ENCODE measurements around the gene ARHGEF3. TPM values are rescaled to one million over a fixed set of nuclear protein-coding genes. Genes with fewer than 3 reads are reported as not detected.
"Not testable (repeated sequence)": the region's sequence is repeated elsewhere in the genome, so short reads cannot be mapped to it uniquely, and the experiment has no call there.

Gene ARHGEF3
- total RNA-seq, 1 donor from 2014 or later = 17.4 TPM

DNA sequence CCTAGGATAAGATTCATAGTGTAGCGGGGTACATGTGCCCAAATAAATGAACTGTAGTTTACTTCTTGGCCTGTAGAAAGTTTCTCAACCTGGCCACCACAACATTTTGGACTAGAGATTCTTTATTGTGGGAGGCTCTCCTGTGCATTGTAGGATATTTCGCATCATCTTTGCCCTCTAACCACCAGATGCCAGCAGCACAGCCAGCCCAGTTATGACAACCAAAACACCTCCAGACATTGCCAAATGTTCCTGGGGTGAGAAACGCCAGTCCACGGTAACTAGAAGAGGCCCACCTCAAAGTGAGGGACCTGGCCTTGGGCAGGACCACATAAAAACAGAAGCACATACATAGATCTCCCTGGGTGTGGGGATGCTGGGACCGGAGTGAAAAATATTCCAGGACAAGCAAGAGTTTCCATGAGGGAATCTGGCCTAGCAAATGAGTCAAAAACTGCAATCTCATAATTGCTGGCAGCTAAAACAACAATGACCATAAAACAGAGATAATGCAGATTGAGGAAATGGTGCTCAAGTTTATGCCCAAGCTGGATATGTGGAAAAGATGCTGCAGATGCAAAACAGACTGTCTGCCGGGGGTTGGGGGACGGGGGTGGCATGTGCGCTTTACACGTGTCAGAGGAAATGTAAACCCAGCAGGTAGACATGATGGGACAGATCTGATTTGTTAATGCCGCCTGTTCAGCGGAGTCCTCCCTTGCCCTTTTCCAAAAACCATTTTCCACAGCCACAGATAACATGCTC, 39.7 kb downstream of the ARHGEF3 start:
- no peaks in the 10 kb centered on the region for H3K9me3 ChIP-seq
- intact Hi-C loops (cut with DNase I) = no loop called here
- peaks cover 20% of the 10 kb centered on the region for H3K4me1 ChIP-seq
- no peak overlapping the region for H3K27ac ChIP-seq
- TF ChIP-seq, protein P1, sequence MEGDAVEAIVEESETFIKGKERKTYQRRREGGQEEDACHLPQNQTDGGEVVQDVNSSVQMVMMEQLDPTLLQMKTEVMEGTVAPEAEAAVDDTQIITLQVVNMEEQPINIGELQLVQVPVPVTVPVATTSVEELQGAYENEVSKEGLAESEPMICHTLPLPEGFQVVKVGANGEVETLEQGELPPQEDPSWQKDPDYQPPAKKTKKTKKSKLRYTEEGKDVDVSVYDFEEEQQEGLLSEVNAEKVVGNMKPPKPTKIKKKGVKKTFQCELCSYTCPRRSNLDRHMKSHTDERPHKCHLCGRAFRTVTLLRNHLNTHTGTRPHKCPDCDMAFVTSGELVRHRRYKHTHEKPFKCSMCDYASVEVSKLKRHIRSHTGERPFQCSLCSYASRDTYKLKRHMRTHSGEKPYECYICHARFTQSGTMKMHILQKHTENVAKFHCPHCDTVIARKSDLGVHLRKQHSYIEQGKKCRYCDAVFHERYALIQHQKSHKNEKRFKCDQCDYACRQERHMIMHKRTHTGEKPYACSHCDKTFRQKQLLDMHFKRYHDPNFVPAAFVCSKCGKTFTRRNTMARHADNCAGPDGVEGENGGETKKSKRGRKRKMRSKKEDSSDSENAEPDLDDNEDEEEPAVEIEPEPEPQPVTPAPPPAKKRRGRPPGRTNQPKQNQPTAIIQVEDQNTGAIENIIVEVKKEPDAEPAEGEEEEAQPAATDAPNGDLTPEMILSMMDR (IDR thresholded peaks at IDR 0.05) = no peak
- TF ChIP-seq POLR2AphosphoS5 (IDR thresholded peaks at IDR 0.05; ENCODE audit: insufficient read depth in 1 of 2, low read depth in 1 of 2) = no peak
- no peak for TF ChIP-seq POLR2A (IDR thresholded peaks at IDR 0.05)
- DNase-seq (ENCODE audit: extremely low spot score in 2 of 2) = peak in 1 of 2 donors; percentile 75
- no peaks in the 10 kb centered on the region for H3K27me3 ChIP-seq
- no peak overlapping the region for H3K4me3 ChIP-seq
- H3K36me3 ChIP-seq = no peaks in the 10 kb centered on the region

DNA sequence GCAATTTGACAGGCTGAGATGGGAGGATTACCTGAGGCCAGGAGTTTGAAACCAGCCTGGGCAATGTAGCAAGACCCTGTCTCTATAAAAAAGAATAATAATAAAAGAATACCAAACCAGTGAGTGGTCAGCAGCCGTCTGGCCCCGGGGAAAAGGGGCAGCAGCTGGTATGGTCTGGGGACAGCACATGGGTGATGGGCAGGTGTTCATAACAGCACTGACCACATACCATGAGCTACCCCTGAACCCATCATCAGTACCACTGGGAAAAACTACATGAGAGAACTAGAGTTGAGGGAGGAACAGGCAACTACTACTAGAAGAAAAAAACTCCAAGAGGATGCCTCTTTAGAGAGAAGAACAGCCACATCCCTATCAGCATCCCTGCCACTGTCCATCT, 40.7 kb downstream of the ARHGEF3 start:
- Histone ChIP-seq H3K9me3 (no peaks in the 10 kb centered on the region), H3K27me3 (no peaks in the 10 kb centered on the region), H3K4me1 (peaks cover 23% of the 10 kb centered on the region), H3K36me3 (no peaks in the 10 kb centered on the region), H3K4me3 (no peak overlapping the region), H3K27ac (no peak overlapping the region)
- intact Hi-C loops (cut with DNase I) = no loop called here
- TF ChIP-seq POLR2A (IDR thresholded peaks at IDR 0.05) (no peak), POLR2AphosphoS5 (IDR thresholded peaks at IDR 0.05; ENCODE audit: insufficient read depth in 1 of 2, low read depth in 1 of 2) (no peak)
- TF ChIP-seq, protein P1 (IDR thresholded peaks at IDR 0.05) = no peak
- DNase-seq (ENCODE audit: extremely low spot score in 2 of 2) = no peak

DNA sequence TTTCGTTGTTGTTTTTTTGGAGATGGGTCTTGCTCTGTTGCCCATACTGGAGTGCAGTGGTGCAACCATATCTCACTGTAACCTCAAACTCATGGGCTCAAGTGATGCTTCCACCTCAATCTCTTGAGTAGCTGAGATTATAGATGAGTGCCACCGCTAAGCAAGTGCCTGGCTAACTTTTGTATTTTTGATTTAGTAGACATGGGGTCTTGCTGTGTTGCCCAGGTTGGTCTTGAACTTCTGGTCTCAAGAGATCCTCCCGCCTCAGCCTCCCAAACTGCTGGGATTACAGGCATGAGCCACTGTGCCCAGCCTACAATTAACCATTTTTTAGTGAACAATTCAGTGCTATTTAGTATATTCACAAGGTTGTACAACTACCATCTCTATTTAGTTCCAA, 42.2 kb downstream of the ARHGEF3 start:
- no peak for TF ChIP-seq POLR2AphosphoS5 (IDR thresholded peaks at IDR 0.05; ENCODE audit: insufficient read depth in 1 of 2, low read depth in 1 of 2)
- TF ChIP-seq, protein P1 (IDR thresholded peaks at IDR 0.05) = no peak
- no peaks in the 10 kb centered on the region for H3K27me3 ChIP-seq
- H3K4me3 ChIP-seq = no peak overlapping the region
- H3K36me3 ChIP-seq = no peaks in the 10 kb centered on the region
- intact Hi-C loops (cut with DNase I) = loop anchor here (1.0 kb wide), 1 partner anchor 19 kb away; no protein-coding TSS in a partner anchor
- peaks cover 35% of the 10 kb centered on the region for H3K4me1 ChIP-seq
- DNase-seq (ENCODE audit: extremely low spot score in 2 of 2) = no peak
- no peaks in the 10 kb centered on the region for H3K9me3 ChIP-seq
- H3K27ac ChIP-seq = no peak overlapping the region

DNA sequence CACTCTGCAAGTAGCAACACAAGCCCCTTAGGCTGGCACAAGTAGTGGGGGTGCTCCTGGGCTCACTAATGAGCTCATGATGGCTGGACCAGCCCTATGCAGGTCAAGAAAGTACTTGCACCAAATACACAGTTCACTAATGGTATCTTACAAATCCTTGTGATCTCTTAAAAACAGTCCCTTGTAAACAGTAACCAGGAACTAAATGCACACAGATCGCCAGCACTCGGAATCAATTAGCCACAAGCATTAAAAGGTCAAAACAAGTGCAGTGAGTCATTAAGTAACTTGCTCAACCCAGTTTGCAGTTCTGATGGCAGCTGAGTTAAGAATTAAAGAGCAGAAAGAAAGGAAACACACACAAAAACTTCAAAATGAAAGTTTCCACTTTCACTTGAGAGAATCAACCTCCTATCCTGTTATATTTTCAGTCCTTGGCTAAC, 43.2 kb downstream of the ARHGEF3 start:
- DNase-seq (ENCODE audit: extremely low spot score in 2 of 2) = no peak
- intact Hi-C loops (cut with DNase I) = no loop called here
- no peak overlapping the region for H3K4me3 ChIP-seq
- no peaks in the 10 kb centered on the region for H3K36me3 ChIP-seq
- no peaks in the 10 kb centered on the region for H3K9me3 ChIP-seq
- H3K27me3 ChIP-seq = no peaks in the 10 kb centered on the region
- H3K4me1 ChIP-seq = peaks cover 35% of the 10 kb centered on the region
- H3K27ac ChIP-seq = peak overlapping the region; percentile 56
- TF ChIP-seq, protein P1 (IDR thresholded peaks at IDR 0.05) = no peak
- TF ChIP-seq POLR2AphosphoS5 (IDR thresholded peaks at IDR 0.05; ENCODE audit: insufficient read depth in 1 of 2, low read depth in 1 of 2) = peak in 1 of 2 donors; percentile 74

DNA sequence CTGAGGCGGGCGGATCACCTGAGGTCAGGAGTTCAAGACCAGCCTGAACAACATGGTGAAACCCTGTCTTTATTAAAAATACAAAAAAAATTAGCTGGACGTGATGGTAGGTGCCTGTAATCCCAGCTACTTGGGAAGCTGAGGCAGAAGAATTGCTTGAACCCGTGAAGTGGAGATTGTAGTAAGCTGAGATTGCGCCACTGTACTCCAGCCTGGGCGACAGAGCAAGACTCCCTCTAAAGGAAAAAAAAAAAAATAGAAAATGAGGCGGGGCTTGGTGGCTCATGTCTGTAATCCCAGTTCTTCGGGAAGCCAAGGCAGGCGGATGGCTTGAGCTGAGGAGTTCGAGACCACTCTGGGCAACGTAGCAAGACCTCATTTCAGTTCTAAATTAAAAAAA, 43.7 kb downstream of the ARHGEF3 start:
- peak overlapping the region; percentile 56 for H3K27ac ChIP-seq
- H3K4me3 ChIP-seq; H3K9me3 ChIP-seq; intact Hi-C loops (cut with DNase I); H3K36me3 ChIP-seq; DNase-seq (ENCODE audit: extremely low spot score in 2 of 2); H3K27me3 ChIP-seq: not testable (repeated sequence)
- H3K4me1 ChIP-seq = peaks cover 35% of the 10 kb centered on the region
